Smooth muscle cell (in vitro differentiated cells): ENCODE data around the gene MDFIC2. TPM values are rescaled to one million over a fixed set of nuclear protein-coding genes. Genes with fewer than 3 reads are reported as not detected.

Source experiments
- DNase-seq: peaks from one replicate; lab custom pipeline; 2025; ENCODE audit not compliant: unreplicated experiment; lab: John Stamatoyannopoulos, UW
- H2AFZ ChIP-seq: fragments of 200-600 bp; sonication (generic); 2 replicates; pipeline ENCODE4 v1.6.0; 2016; ENCODE audit warnings: antibody characterized with exemption, low read depth, mild to moderate bottlenecking
- H3F3A ChIP-seq: fragments of 200-600 bp; sonication (generic); 2 replicates; pipeline ENCODE4 v1.6.0; 2017; ENCODE audit warnings: antibody characterized with exemption, low read depth
- H3K27ac ChIP-seq: fragments of 200-600 bp; sonication (generic); 2 replicates; pipeline ENCODE4 v1.5.1; 2016; ENCODE audit warnings: low read depth, mild to moderate bottlenecking
- H3K27me3 ChIP-seq: fragments of 200-600 bp; sonication (generic); 2 replicates; pipeline ENCODE4 v1.6.1; 2016; ENCODE audit warnings: low read depth, mild to moderate bottlenecking
- H3K36me3 ChIP-seq: fragments of 200-600 bp; sonication (generic); 2 replicates; pipeline ENCODE4 v1.5.1; 2016; ENCODE audit warnings: low read depth
- H3K4me1 ChIP-seq: fragments of 200-600 bp; sonication (generic); 2 replicates; pipeline ENCODE4 v1.5.1; 2016; ENCODE audit warnings: low read depth
- H3K4me2 ChIP-seq: fragments of 200-600 bp; sonication (generic); 2 replicates; pipeline ENCODE4 v1.6.0; 2016; ENCODE audit warnings: mild to moderate bottlenecking
- H3K4me3 ChIP-seq: fragments of 200-600 bp; sonication (generic); 2 replicates; pipeline ENCODE4 v1.5.1; 2016; ENCODE audit warnings: mild to moderate bottlenecking
- H3K79me2 ChIP-seq: fragments of 200-600 bp; sonication (generic); 2 replicates; pipeline ENCODE4 v1.6.0; 2016; ENCODE audit warnings: low read depth, mild to moderate bottlenecking
- H3K9ac ChIP-seq: fragments of 200-600 bp; sonication (generic); 2 replicates; pipeline ENCODE4 v1.6.0; 2016; ENCODE audit warnings: low read depth
- H3K9me3 ChIP-seq: fragments of 200-600 bp; sonication (generic); replicated peaks from 2 replicates; pipeline ENCODE4 v1.5.1; 2016; ENCODE audit warnings: low read depth
- H4K20me1 ChIP-seq: fragments of 200-600 bp; sonication (generic); 2 replicates; pipeline ENCODE4 v1.6.0; 2016; ENCODE audit warnings: low read depth
- CTCF ChIP-seq: fragments of 200-600 bp; sonication (generic); IDR thresholded peaks from 2 replicates; pipeline ENCODE4 v1.5.1; 2017; ENCODE audit warnings: borderline replicate concordance, mild to moderate bottlenecking, antibody characterized with exemption; ENCODE audit not compliant: insufficient read depth, poor library complexity, severe bottlenecking
- WGBS: methylation state at CpG from one replicate; pipeline ENCODE4 v1.1.7; 2016; ENCODE audit warnings: low lambda C conversion rate; 5-methylcytosine and 5-hydroxymethylcytosine counted together
- polyA plus RNA-seq: library from polyadenylated mRNA; unstranded; fragments of >200 nt; fragmentation: Nextera tagmentation; extraction: Ambion mirVana; gene quantifications from 2 replicates; pipeline ENCODE4 v1.2.1, GENCODE V29; 2016
- total RNA-seq: library from RNA; depleted of rRNA; stranded (reverse); fragments of >200 nt; gene quantifications from 2 replicates; pipeline ENCODE4 v1.2.3, GENCODE V29; 2014

MDFIC2 gene
- total and polyA plus RNA-seq, 2 experiments from 2014 or later = not detected

- Histone ChIP-seq H3K79me2 (no peaks in the 10 kb centered on the region), H3K4me1 (no peaks in the 10 kb centered on the region), H3K4me3 (no peak overlapping the region), H3K27ac (no peak overlapping the region), H4K20me1 (no peaks in the 10 kb centered on the region), H2AFZ (no peak overlapping the region), H3K4me2 (no peak overlapping the region), H3K9me3 (no peaks in the 10 kb centered on the region), H3K9ac (no peak overlapping the region), H3F3A (no peaks in the 10 kb centered on the region), H3K36me3 (no peaks in the 10 kb centered on the region), H3K27me3 (no peaks in the 10 kb centered on the region)
- TF ChIP-seq CTCF = no peak
- 85% methylated on average over 3 of the region's 3 CpGs for WGBS
- DNase-seq = no peak
Measured at GRCh38 chr3:70333080-70333479, 20.6 kb upstream of the MDFIC2 start.

GRCh38 chr3:70315021-70315420, 2.6 kb upstream of the MDFIC2 start:
- no peak overlapping the region for H3K9ac ChIP-seq
- H3K36me3 ChIP-seq = no peaks in the 10 kb centered on the region
- no peaks in the 10 kb centered on the region for H3K9me3 ChIP-seq
- no peak overlapping the region for H3K4me2 ChIP-seq
- DNase-seq = no peak
- no peak overlapping the region for H2AFZ ChIP-seq
- H3K4me3 ChIP-seq = no peak overlapping the region
- no peaks in the 10 kb centered on the region for H3K27me3 ChIP-seq
- no peak for TF ChIP-seq CTCF
- H3K79me2 ChIP-seq = no peaks in the 10 kb centered on the region
- H3K27ac ChIP-seq = no peak overlapping the region
- H3K4me1 ChIP-seq = no peaks in the 10 kb centered on the region
- no peaks in the 10 kb centered on the region for H4K20me1 ChIP-seq
- WGBS = 89% methylated on average over 1 of the region's 1 CpG
- no peaks in the 10 kb centered on the region for H3F3A ChIP-seq

GRCh38 chr3:70310809-70311208, 1.6 kb downstream of the MDFIC2 start:
- Histone ChIP-seq H3K27ac (no peak overlapping the region), H3K36me3 (no peaks in the 10 kb centered on the region), H3K9me3 (no peaks in the 10 kb centered on the region), H3K9ac (no peak overlapping the region), H3K4me3 (no peak overlapping the region), H3K4me1 (no peaks in the 10 kb centered on the region), H2AFZ (no peak overlapping the region), H4K20me1 (no peaks in the 10 kb centered on the region), H3K79me2 (no peaks in the 10 kb centered on the region), H3F3A (no peaks in the 10 kb centered on the region), H3K27me3 (no peaks in the 10 kb centered on the region), H3K4me2 (no peak overlapping the region)
- 100% methylated on average over 1 of the region's 1 CpG for WGBS
- TF ChIP-seq CTCF = no peak
- DNase-seq = no peak

- no peak overlapping the region for H3K4me3 ChIP-seq
- no peak overlapping the region for H3K4me2 ChIP-seq
- 91% methylated on average over 3 of the region's 3 CpGs for WGBS
Measured at GRCh38 chr3:70309591-70309990, 2.8 kb downstream of the MDFIC2 start.

More at GRCh38 chr3:70309591-70309990, 2.8 kb downstream of the MDFIC2 start:
- Histone ChIP-seq H3K9me3 (no peaks in the 10 kb centered on the region), H3K79me2 (no peaks in the 10 kb centered on the region), H3F3A (no peaks in the 10 kb centered on the region), H3K27ac (no peak overlapping the region), H3K27me3 (no peaks in the 10 kb centered on the region), H3K4me1 (no peaks in the 10 kb centered on the region), H2AFZ (no peak overlapping the region), H4K20me1 (no peaks in the 10 kb centered on the region), H3K36me3 (no peaks in the 10 kb centered on the region), H3K9ac (no peak overlapping the region)
- DNase-seq = no peak
- no peak for TF ChIP-seq CTCF
